HG02642 (cell line): Measurements from ENCODE around the gene RCAN1.

Experiments used
- ATAC-seq: cut with Tn5 transposase; IDR thresholded peaks from one replicate; pipeline ENCODE4 v1.9.1; 2021; ENCODE audit warnings: mild to moderate bottlenecking; ENCODE audit not compliant: unreplicated experiment, poor library complexity

RCAN1 gene

GRCh38 chr21:34614628-34615486 is at the start of gene RCAN1:
TSS of gene RCAN1 (minus strand) at chr21:34615113. CDS start at chr21:34615011, 102 bp downstream.
- peak; percentile 96 for ATAC-seq

GRCh38 chr21:34661848-34662247 is 46.9 kb upstream of the RCAN1 start:
- ATAC-seq, result no peak

- ATAC-seq, result no peak
These were observed 38.6 kb upstream of the RCAN1 start for GRCh38 chr21:34653522-34653921.

- ATAC-seq, result no peak
These were observed 36.7 kb upstream of the RCAN1 start for GRCh38 chr21:34651642-34652041.

- ATAC-seq, result no peak
These were observed 36.0 kb upstream of the RCAN1 start for GRCh38 chr21:34650861-34651431.

- no peak for ATAC-seq
These were observed 34.5 kb upstream of the RCAN1 start for GRCh38 chr21:34649400-34649799.

GRCh38 chr21:34648739-34649297 is 33.9 kb upstream of the RCAN1 start:
- ATAC-seq, result no peak

- no peak for ATAC-seq
These were observed 32.6 kb upstream of the RCAN1 start for GRCh38 chr21:34647555-34647954.

- no peak for ATAC-seq
These were observed 29.9 kb upstream of the RCAN1 start for GRCh38 chr21:34644825-34645224.

GRCh38 chr21:34642211-34643075 is 27.5 kb upstream of the RCAN1 start:
- ATAC-seq, result peak; percentile 65

- ATAC-seq, result no peak
These were observed 25.9 kb upstream of the RCAN1 start for GRCh38 chr21:34640858-34641257.

- ATAC-seq, result no peak
These were observed 25.2 kb upstream of the RCAN1 start for GRCh38 chr21:34639882-34640788.

GRCh38 chr21:34639250-34639649 is 24.3 kb upstream of the RCAN1 start:
- ATAC-seq, result no peak

GRCh38 chr21:34636961-34637360 is 22.0 kb upstream of the RCAN1 start:
- no peak for ATAC-seq

GRCh38 chr21:34635307-34635706 is 20.4 kb upstream of the RCAN1 start:
- ATAC-seq, result no peak

GRCh38 chr21:34632498-34632897 is 17.6 kb upstream of the RCAN1 start:
- no peak for ATAC-seq

- ATAC-seq, result no peak
These were observed 15.7 kb upstream of the RCAN1 start for GRCh38 chr21:34630536-34631143.

- ATAC-seq, result no peak
These were observed 11.2 kb upstream of the RCAN1 start for GRCh38 chr21:34626131-34626530.

- no peak for ATAC-seq
These were observed 10.2 kb upstream of the RCAN1 start for GRCh38 chr21:34625030-34625593.
